GM12878 (cell line): ENCODE results near the gene FGFBP3. TPM values are rescaled to one million over a fixed set of nuclear protein-coding genes. Genes with fewer than 3 reads are reported as not detected.

Experiments
- ATF3 ChIP-seq: IDR thresholded peaks from 2 replicates; pipeline ENCODE4 v1.6.1; 2011; ENCODE audit warnings: low read depth, mild to moderate bottlenecking, low read length, moderate library complexity, borderline replicate concordance; ENCODE audit errors: extremely low read depth
- BRCA1 ChIP-seq: IDR thresholded peaks from 2 replicates; pipeline ENCODE4 v1.6.1; 2011; ENCODE audit warnings: low read depth, low read length, improper control_type of control experiment
- CBX3 ChIP-seq: fragments of 200-600 bp; sonication (generic); IDR thresholded peaks from 2 replicates; pipeline ENCODE4 v1.6.1; 2016; ENCODE audit warnings: low read depth, borderline replicate concordance
- CEBPB ChIP-seq, 2 experiments: fragments of 150-350 bp in 1 of 2; IDR thresholded peaks; 2 replicates each; pipeline ENCODE4 v1.6.1; 2012 to 2014; ENCODE audit warnings: low read depth in 2 of 2, low read length in 2 of 2, borderline replicate concordance in 1 of 2, inconsistent platforms in 1 of 2
- CHD2 ChIP-seq: IDR thresholded peaks from 2 replicates; pipeline ENCODE4 v1.6.1; 2011; ENCODE audit warnings: low read depth, low read length, improper control_type of control experiment, borderline replicate concordance
- CUX1 ChIP-seq: IDR thresholded peaks from 2 replicates; pipeline ENCODE4 v1.6.1; 2012; ENCODE audit warnings: improper control_type of control experiment, low read depth, low read length; ENCODE audit not compliant: insufficient replicate concordance
- EED ChIP-seq: sonication (generic); IDR thresholded peaks from 2 replicates; pipeline ENCODE4 v1.6.1; 2016; ENCODE audit warnings: antibody characterized with exemption, low read depth
- FOXK2 ChIP-seq: fragments of 450-650 bp; IDR thresholded peaks from 2 replicates; pipeline ENCODE4 v1.6.1; 2017; ENCODE audit warnings: mild to moderate bottlenecking, moderate library complexity
- FOXM1 ChIP-seq: IDR thresholded peaks from 2 replicates; pipeline ENCODE4 v1.6.1; 2012; ENCODE audit warnings: low read depth, mild to moderate bottlenecking, inconsistent platforms, low read length, moderate library complexity
- HDAC6 ChIP-seq: fragments of 200-600 bp; sonication (generic); IDR thresholded peaks from one replicate; pipeline ENCODE4 v1.8.0; 2017; ENCODE audit warnings: antibody characterized with exemption; ENCODE audit not compliant: unreplicated experiment
- HDGF ChIP-seq: fragments of 450-650 bp; IDR thresholded peaks from 2 replicates; pipeline ENCODE4 v1.6.1; 2016; ENCODE audit warnings: antibody characterized with exemption
- IKZF1 ChIP-seq: fragments of 450-650 bp; conservative IDR thresholded peaks from 2 replicates; pipeline ENCODE4 v1.6.1; 2017; ENCODE audit warnings: antibody characterized with exemption, mild to moderate bottlenecking
- IRF5 ChIP-seq: fragments of 450-650 bp; IDR thresholded peaks from 2 replicates; pipeline ENCODE4 v1.6.1; 2017; ENCODE audit warnings: borderline replicate concordance
- JUNB ChIP-seq: IDR thresholded peaks from 2 replicates; pipeline ENCODE4 v1.6.1; 2016; ENCODE audit warnings: antibody characterized with exemption, mild to moderate bottlenecking
- MAX ChIP-seq: IDR thresholded peaks from 2 replicates; pipeline ENCODE4 v1.6.1; 2012; ENCODE audit warnings: low read depth, low read length, improper control_type of control experiment
- MYB ChIP-seq: fragments of 150-350 bp; IDR thresholded peaks from 2 replicates; pipeline ENCODE4 v1.6.1; 2014; ENCODE audit warnings: mild to moderate bottlenecking, low read depth, low read length, borderline replicate concordance
- RELA ChIP-seq: fragments of 450-650 bp; IDR thresholded peaks from 2 replicates; pipeline ENCODE4 v1.8.0; 2014; ENCODE audit warnings: borderline replicate concordance; ENCODE audit not compliant: partially characterized antibody
- STAT3 ChIP-seq: IDR thresholded peaks from 2 replicates; pipeline ENCODE4 v1.6.1; 2011; ENCODE audit warnings: low read depth, low read length, improper control_type of control experiment
- WRNIP1 ChIP-seq: IDR thresholded peaks from 2 replicates; pipeline ENCODE4 v1.6.1; 2011; ENCODE audit warnings: low read depth, low read length, improper control_type of control experiment, borderline replicate concordance
- YY1 ChIP-seq: IDR thresholded peaks from 2 replicates; pipeline ENCODE4 v1.6.1; 2011; ENCODE audit warnings: low read depth, mild to moderate bottlenecking, low read length
- polyA plus RNA-seq, 11 experiments: library from polyadenylated mRNA; depleted of rRNA in 4 of 11; unstranded in 6 of 11; stranded (reverse) in 5 of 11; fragments of >200 nt; fragmentation: Nextera tagmentation in 4 of 11; fragmentation: Illumina TruSeq in 1 of 11; extraction: Ambion mirVana in 4 of 11; extraction: Trizol in 1 of 11; gene quantifications; 1 replicate in 1 of 11; 2 replicates in 10 of 11; pipeline versions ENCODE4 v1.2.1 to v1.2.3, GENCODE V29; 2011 to 2016; ENCODE audit warnings: inconsistent platforms in 2 of 11, missing spikeins in 2 of 11, low read depth in 1 of 11
- total RNA-seq, 4 experiments: library from RNA; depleted of rRNA in 3 of 4; stranded (reverse); fragments of >200 nt in 3 of 4; fragmentation: Illumina TruSeq in 1 of 4; extraction: Trizol in 1 of 4; gene quantifications; 2 replicates each; pipeline versions ENCODE4 v1.2.1 to v1.2.3, GENCODE V29; 2013 to 2021
- TF ChIP-seq, protein P1 (sequence below): fragments of 450-650 bp; IDR thresholded peaks from 2 replicates; pipeline ENCODE4 v1.6.1; 2017; ENCODE audit warnings: low read depth, mild to moderate bottlenecking, moderate library complexity

Gene FGFBP3
- total and polyA plus RNA-seq, 10 of the 15 experiments (the other 5 are each of a cell fraction or from before 2014, with no cell fraction given) = 0.08 to 1.0 (median 0.23) TPM

DNA sequence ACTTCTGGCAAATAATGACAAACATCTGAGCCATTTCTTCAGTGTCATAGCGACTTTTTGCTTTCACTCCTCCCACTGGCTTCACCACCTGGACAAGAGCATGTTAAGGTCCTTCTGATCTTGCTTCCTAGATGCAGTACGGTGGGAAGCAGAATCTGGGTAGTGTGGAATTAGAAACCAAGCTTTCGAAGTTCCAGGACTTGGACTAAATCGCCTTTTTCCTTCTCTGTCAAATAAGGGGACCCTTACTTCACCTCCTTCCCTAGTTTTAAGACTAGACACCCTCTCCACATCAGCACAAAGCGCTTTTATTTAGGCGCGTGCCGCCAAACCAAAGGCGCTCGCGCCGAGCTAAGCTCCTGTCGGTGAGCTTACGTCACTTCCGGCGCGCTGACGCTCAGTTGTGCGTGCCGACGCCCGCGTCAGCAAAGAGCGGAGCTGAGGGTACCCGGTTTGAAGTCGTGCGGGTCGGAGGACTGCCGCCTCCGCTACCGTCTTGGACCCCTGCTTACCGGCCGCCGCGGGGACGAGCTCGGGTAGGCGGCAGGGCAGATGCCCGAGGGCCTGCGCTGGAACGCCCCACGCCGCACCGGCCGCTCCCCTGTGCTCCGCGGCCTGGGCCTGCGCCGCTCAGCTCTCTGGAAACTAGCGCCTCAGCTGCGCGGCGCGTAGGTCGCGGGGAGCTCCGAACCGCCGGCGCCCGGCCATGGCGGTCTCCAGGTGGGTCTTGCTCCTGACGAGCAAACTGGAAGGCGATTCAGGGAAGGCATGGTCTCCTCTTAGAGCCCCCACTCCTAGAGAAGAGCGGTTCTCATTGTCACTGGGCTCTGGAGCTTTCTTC, 14.3 kb upstream of the FGFBP3 start, which contains the start of gene BTAF1 (continued):
- TF ChIP-seq CHD2 = peak; percentile 34; the same call in 1 of the 2 replicates
- peak; percentile 78 for TF ChIP-seq IKZF1
- TF ChIP-seq HDGF = no peak
- no peak for TF ChIP-seq FOXK2
- TF ChIP-seq CBX3 = no peak
- TF ChIP-seq MYB = no peak
- TF ChIP-seq MAX = peak; percentile 89
- no peak for TF ChIP-seq RELA
- no peak for TF ChIP-seq CEBPB (IDR thresholded peaks at IDR 0.05; ENCODE audit: borderline replicate concordance in 1 of 2, low read depth in 2 of 2, low read length in 2 of 2)
- TF ChIP-seq FOXM1 = no peak
- peak; percentile 81 for TF ChIP-seq YY1
- TF ChIP-seq ATF3 = no peak
- TF ChIP-seq HDAC6 = peak; percentile 40
- TF ChIP-seq STAT3 = no peak
- TF ChIP-seq WRNIP1 = no peak
- TF ChIP-seq, protein P1, sequence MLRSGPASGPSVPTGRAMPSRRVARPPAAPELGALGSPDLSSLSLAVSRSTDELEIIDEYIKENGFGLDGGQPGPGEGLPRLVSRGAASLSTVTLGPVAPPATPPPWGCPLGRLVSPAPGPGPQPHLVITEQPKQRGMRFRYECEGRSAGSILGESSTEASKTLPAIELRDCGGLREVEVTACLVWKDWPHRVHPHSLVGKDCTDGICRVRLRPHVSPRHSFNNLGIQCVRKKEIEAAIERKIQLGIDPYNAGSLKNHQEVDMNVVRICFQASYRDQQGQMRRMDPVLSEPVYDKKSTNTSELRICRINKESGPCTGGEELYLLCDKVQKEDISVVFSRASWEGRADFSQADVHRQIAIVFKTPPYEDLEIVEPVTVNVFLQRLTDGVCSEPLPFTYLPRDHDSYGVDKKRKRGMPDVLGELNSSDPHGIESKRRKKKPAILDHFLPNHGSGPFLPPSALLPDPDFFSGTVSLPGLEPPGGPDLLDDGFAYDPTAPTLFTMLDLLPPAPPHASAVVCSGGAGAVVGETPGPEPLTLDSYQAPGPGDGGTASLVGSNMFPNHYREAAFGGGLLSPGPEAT = no peak
- no peak for TF ChIP-seq BRCA1
- no peak for TF ChIP-seq IRF5
- TF ChIP-seq EED = 0 out of 2 replicates have a peak, but pooled peaks have one; percentile 5
- TF ChIP-seq JUNB = no peak
- no peak for TF ChIP-seq CUX1
